Measurements from ENCODE around the gene OR2V1. TPM values are rescaled to one million over a fixed set of nuclear protein-coding genes. Genes with fewer than 3 reads are reported as not detected.
"Not testable (repeated sequence)": the region's sequence is repeated elsewhere in the genome, so short reads cannot be mapped to it uniquely, and the experiment has no call there.

The OR2V1 gene
- total RNA-seq, 1 donor: not detected

DNA sequence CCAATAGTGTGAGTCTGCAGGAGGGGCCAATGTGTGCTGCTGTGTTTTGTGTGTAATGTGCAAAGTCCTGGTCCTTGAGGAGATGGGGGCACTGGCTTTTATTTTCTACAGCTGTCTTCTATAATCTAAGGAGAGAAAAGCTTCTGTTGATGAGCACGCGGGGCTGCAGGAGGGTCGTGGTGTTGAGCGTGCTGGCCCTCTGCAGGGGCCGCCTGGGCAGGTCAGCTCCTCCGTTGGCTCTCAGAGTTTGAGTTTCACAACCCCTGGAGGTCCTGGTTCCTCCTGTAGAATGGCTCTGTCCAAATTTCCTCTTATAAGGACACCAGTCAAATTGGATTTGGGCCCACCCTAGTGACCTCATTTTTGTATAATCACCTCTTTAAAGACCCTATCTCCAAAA lies 12.6 kb downstream of the OR2V1 start:
- no peak overlapping the region for H3K4me3 ChIP-seq (ENCODE audit: low read depth, low read length)
- no peak for DNase-seq (ENCODE audit: low read depth)
- TF ChIP-seq, protein P1, sequence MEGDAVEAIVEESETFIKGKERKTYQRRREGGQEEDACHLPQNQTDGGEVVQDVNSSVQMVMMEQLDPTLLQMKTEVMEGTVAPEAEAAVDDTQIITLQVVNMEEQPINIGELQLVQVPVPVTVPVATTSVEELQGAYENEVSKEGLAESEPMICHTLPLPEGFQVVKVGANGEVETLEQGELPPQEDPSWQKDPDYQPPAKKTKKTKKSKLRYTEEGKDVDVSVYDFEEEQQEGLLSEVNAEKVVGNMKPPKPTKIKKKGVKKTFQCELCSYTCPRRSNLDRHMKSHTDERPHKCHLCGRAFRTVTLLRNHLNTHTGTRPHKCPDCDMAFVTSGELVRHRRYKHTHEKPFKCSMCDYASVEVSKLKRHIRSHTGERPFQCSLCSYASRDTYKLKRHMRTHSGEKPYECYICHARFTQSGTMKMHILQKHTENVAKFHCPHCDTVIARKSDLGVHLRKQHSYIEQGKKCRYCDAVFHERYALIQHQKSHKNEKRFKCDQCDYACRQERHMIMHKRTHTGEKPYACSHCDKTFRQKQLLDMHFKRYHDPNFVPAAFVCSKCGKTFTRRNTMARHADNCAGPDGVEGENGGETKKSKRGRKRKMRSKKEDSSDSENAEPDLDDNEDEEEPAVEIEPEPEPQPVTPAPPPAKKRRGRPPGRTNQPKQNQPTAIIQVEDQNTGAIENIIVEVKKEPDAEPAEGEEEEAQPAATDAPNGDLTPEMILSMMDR (IDR thresholded peaks at IDR 0.05; ENCODE audit: insufficient read depth, low read depth, low read length): no peak

- H3K4me3 ChIP-seq (ENCODE audit: low read depth, low read length): no peak overlapping the region
- peak; percentile 16 for DNase-seq (ENCODE audit: low read depth)
- TF ChIP-seq, protein P1 (IDR thresholded peaks at IDR 0.05; ENCODE audit: insufficient read depth, low read depth, low read length): no peak
Measured at GRCh38 chr5:181114844-181115778, 15.9 kb downstream of the OR2V1 start.

DNA sequence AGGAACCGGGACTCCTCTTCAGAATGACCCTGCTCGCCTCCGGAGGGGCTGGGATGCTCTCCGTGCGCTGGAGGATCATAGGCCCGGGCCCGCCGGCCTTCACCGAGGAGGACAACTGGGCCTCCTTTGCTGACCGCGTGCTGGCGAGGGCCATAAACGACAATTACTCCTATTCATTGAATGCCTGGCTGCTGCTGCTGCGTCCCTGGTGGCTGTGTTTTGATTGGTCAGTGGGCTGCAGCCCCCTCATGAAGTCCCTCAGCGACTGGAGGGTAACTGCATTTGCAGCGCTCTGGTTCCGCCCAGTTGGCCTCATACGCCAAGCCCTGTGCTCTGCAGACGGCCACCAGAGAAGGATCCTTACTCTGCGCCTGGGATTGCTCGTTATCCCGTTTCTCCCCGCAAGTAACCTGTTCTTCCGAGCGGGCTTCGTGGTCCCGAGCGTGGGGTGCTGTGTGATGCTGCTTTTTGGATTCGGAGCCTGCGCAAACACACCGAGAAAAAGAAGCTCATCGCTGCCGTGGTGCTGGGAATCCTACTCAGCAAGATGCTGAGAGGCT lies 16.6 kb downstream of the OR2V1 start:
- no peak for DNase-seq (ENCODE audit: low read depth)
- TF ChIP-seq, protein P1 (IDR thresholded peaks at IDR 0.05; ENCODE audit: insufficient read depth, low read depth, low read length): no peak
- no peak overlapping the region for H3K4me3 ChIP-seq (ENCODE audit: low read depth, low read length)

GRCh38 chr5:181113572-181113971 lies 17.4 kb downstream of the OR2V1 start:
- not testable (repeated sequence) for DNase-seq (ENCODE audit: low read depth); H3K4me3 ChIP-seq (ENCODE audit: low read depth, low read length)

GRCh38 chr5:181112476-181112875 lies 18.5 kb downstream of the OR2V1 start:
- H3K4me3 ChIP-seq (ENCODE audit: low read depth, low read length): no peak overlapping the region
- TF ChIP-seq, protein P1 (IDR thresholded peaks at IDR 0.05; ENCODE audit: insufficient read depth, low read depth, low read length): no peak
- no peak for DNase-seq (ENCODE audit: low read depth)

DNA sequence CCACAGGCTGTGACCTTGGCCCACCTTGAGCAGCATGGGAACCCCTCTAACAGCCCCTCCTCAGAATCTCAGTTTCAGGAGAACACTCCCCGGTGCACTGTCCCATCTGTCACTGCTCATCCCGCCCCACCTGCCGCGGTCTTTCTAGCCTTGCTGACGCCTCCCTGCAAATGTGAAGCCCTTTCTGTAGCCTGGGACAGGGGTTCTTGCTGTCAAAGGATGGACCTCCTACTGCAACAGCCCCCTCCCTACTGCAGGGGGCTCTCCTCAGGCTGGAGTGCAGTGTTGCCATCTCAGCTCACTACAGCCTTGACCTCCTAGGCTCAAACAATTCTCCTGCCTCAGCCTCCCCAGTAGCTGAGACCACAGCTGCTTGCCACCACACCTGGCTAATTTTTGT lies 20.0 kb downstream of the OR2V1 start:
- no peak for DNase-seq (ENCODE audit: low read depth)
- H3K4me3 ChIP-seq (ENCODE audit: low read depth, low read length): no peak overlapping the region
- TF ChIP-seq, protein P1 (IDR thresholded peaks at IDR 0.05; ENCODE audit: insufficient read depth, low read depth, low read length): no peak

DNA sequence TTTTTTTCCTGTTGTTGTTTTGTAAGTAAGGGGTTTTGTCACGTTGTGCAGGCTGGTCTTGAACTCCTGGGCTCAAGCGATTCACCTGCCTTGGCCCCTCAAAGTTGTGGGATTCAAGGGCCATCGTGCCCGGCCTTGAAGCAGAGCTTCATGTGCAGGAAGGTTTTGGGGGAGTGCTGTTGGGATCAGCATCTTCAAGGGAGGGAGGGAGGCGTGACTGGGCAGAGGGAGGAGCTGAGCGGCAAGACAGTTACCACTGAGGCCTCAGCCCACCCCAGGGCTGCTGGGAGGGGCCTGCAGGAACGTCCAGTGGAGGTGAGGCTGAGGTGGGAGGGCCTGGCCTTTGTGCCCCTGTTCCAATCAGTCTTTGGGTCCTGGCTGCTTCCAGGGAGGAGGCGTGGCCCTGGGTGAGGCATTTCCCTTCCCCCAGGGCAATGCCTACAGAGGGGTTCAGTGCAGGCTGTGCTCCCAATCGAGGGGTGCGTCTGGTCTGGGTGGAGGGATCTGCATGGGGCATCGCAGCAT lies 21.4 kb downstream of the OR2V1 start:
- H3K4me3 ChIP-seq (ENCODE audit: low read depth, low read length): no peak overlapping the region
- TF ChIP-seq, protein P1 (IDR thresholded peaks at IDR 0.05; ENCODE audit: insufficient read depth, low read depth, low read length): no peak
- DNase-seq (ENCODE audit: low read depth): no peak

Measured in fibroblast of villous mesenchyme (primary cell).